Breast epithelium (tissue), 4 donors: Measurements from ENCODE around the gene HSPB2. TPM values are rescaled to one million over a fixed set of nuclear protein-coding genes. Genes with fewer than 3 reads are reported as not detected.

ENCODE experiments used
- DNase-seq, 2 donors: peaks; one replicate each; pipeline ENCODE4 v3.0.0-alpha.2; 2019; ENCODE audit warnings: low spot score in 2 of 2
- H3K27ac ChIP-seq, 2 donors: fragments of 200-600 bp; sonication (generic) in 1 of 2; one replicate each; pipeline ENCODE4 v1.5.1; 2016 to 2019; ENCODE audit warnings: mild to moderate bottlenecking in 1 of 2
- H3K27me3 ChIP-seq, 2 donors: fragments of 200-600 bp; sonication (generic) in 1 of 2; one replicate each; pipeline versions ENCODE4 v1.5.1 to v1.6.0; 2017 to 2019; ENCODE audit warnings: control low read depth in 1 of 2, mild to moderate bottlenecking in 1 of 2
- H3K36me3 ChIP-seq: fragments of 200-600 bp; one replicate; pipeline ENCODE4 v1.5.1; 2019
- H3K4me1 ChIP-seq, 2 donors: fragments of 200-600 bp; sonication (generic); one replicate each; pipeline ENCODE4 v1.5.1; 2016 to 2019; ENCODE audit warnings: control low read depth in 1 of 2
- H3K4me3 ChIP-seq, 3 donors: fragments of 200-600 bp; sonication (generic); 1 replicate in 2 of 3; 2 replicates in 1 of 3; pipeline ENCODE4 v1.5.1; 2016 to 2019; ENCODE audit warnings: mild to moderate bottlenecking in 3 of 3, moderate library complexity in 2 of 3
- H3K9me3 ChIP-seq, 2 donors: fragments of 200-600 bp; sonication (generic) in 1 of 2; one replicate each; pipeline ENCODE4 v1.5.1; 2016 to 2019; ENCODE audit warnings: control low read depth in 1 of 2
- CTCF ChIP-seq, 3 donors: fragments of 450-650 bp; IDR thresholded peaks; one replicate each; pipeline ENCODE4 v1.5.1; 2016 to 2017; ENCODE audit warnings: antibody characterized with exemption in 3 of 3, mild to moderate bottlenecking in 3 of 3, moderate library complexity in 3 of 3
- POLR2A ChIP-seq: fragments of 450-650 bp; IDR thresholded peaks from one replicate; pipeline ENCODE4 v1.6.1; 2016; ENCODE audit warnings: antibody characterized with exemption, mild to moderate bottlenecking, moderate library complexity
- POLR2AphosphoS5 ChIP-seq, 3 donors: sonication (generic); formaldehyde crosslinking; IDR thresholded peaks; one replicate each; pipeline ENCODE4 v1.6.1; 2017; ENCODE audit warnings: antibody characterized with exemption in 3 of 3
- intact Hi-C: fragments of 100-400 bp; cut with DNase I; formaldehyde crosslinking; loops from one replicate; pipeline ENCODE4 v1.15.1; 2023; ENCODE audit warnings: low total_unique reads
- total RNA-seq, 3 donors: library from RNA; depleted of rRNA; stranded (reverse); fragments of >200 nt; gene quantifications; one replicate each; pipeline ENCODE4 v1.1.0, GENCODE V29; 2016

The HSPB2 gene
- total RNA-seq, 3 donors from 2014 or later, result 0.98 to 2.1 (median 1.2) TPM

GRCh38 chr11:111941963-111942362, 29.4 kb downstream of the HSPB2 start:
- intact Hi-C loops, result no loop called here

GRCh38 chr11:111942829-111943228, 30.3 kb downstream of the HSPB2 start:
- intact Hi-C loops, result no loop called here
- Histone ChIP-seq H3K9me3 (no peaks in the 10 kb centered on the region), H3K27ac (no peak overlapping the region), H3K4me1 (peaks cover 0 to under 1% of the 10 kb centered on the region in 2 donors), H3K4me3 (no peak overlapping the region), H3K27me3 (no peaks in the 10 kb centered on the region), H3K36me3 (no peaks in the 10 kb centered on the region)
- TF ChIP-seq POLR2A, result no peak
- no peak for TF ChIP-seq CTCF (IDR thresholded peaks at IDR 0.05)
- no peak for TF ChIP-seq POLR2AphosphoS5 (IDR thresholded peaks at IDR 0.05)
- no peak for DNase-seq

More at GRCh38 chr11:111941963-111942362, 29.4 kb downstream of the HSPB2 start:
- Histone ChIP-seq H3K27ac (peak overlapping the region in 1 of 2 donors; percentile 41), H3K4me3 (no peak overlapping the region), H3K4me1 (peaks cover 0 to 5% of the 10 kb centered on the region in 2 donors), H3K27me3 (no peaks in the 10 kb centered on the region), H3K36me3 (no peaks in the 10 kb centered on the region), H3K9me3 (no peaks in the 10 kb centered on the region)
- DNase-seq, result no peak
- TF ChIP-seq POLR2AphosphoS5 (IDR thresholded peaks at IDR 0.05) (no peak), POLR2A (no peak), CTCF (IDR thresholded peaks at IDR 0.05) (no peak)

- H3K4me3 ChIP-seq, result no peak overlapping the region
- no peak for TF ChIP-seq POLR2AphosphoS5 (IDR thresholded peaks at IDR 0.05)
- TF ChIP-seq CTCF (IDR thresholded peaks at IDR 0.05), result no peak
- TF ChIP-seq POLR2A, result no peak
- no peaks in the 10 kb centered on the region for H3K4me1 ChIP-seq
- no peaks in the 10 kb centered on the region for H3K9me3 ChIP-seq
- DNase-seq, result no peak
- H3K27ac ChIP-seq, result peak overlapping the region; percentile 62 to 70
- intact Hi-C loops, result no loop called here
- H3K36me3 ChIP-seq, result no peaks in the 10 kb centered on the region
- no peaks in the 10 kb centered on the region for H3K27me3 ChIP-seq
Observed at GRCh38 chr11:111944139-111944538, 31.6 kb downstream of the HSPB2 start.

GRCh38 chr11:111944651-111945051, 32.1 kb downstream of the HSPB2 start:
- no peaks in the 10 kb centered on the region for H3K27me3 ChIP-seq
- DNase-seq, result no peak
- H3K27ac ChIP-seq, result peak overlapping the region; percentile 62 to 70
- intact Hi-C loops, result no loop called here
- no peaks in the 10 kb centered on the region for H3K36me3 ChIP-seq
- H3K9me3 ChIP-seq, result no peaks in the 10 kb centered on the region
- H3K4me3 ChIP-seq, result no peak overlapping the region
- TF ChIP-seq POLR2AphosphoS5 (IDR thresholded peaks at IDR 0.05) (no peak), POLR2A (no peak), CTCF (IDR thresholded peaks at IDR 0.05) (no peak)
- no peaks in the 10 kb centered on the region for H3K4me1 ChIP-seq

GRCh38 chr11:111945198-111945597, 32.7 kb downstream of the HSPB2 start:
- intact Hi-C loops, result no loop called here
- Histone ChIP-seq H3K4me3 (no peak overlapping the region), H3K27ac (peak overlapping the region; percentile 56 to 62), H3K4me1 (no peaks in the 10 kb centered on the region), H3K36me3 (no peaks in the 10 kb centered on the region), H3K9me3 (no peaks in the 10 kb centered on the region), H3K27me3 (no peaks in the 10 kb centered on the region)
- no peak for DNase-seq
- TF ChIP-seq CTCF (IDR thresholded peaks at IDR 0.05) (no peak), POLR2AphosphoS5 (IDR thresholded peaks at IDR 0.05) (no peak), POLR2A (no peak)
